ENCODE data around the gene TAAR9.

DNA sequence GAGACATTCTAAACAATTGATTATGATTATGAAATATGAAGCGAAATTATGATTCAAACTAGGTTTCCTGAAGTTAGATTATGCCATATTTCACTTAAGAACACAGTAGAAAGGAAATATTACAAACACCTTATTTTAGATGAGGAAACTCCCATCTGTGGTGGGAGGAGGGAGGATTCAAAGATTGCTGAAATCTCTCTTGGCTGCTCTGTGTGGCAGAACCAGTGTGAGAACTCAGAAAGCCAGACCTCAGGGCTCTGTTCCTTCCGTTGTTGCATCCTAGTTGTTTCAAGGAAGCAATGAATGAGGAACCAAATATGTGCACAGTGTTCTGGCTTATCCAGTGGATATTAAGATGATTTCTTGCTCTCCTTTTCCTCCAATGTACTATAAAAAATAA, 49.3 kb downstream of the TAAR9 start:
- TF ChIP-seq, protein P1, sequence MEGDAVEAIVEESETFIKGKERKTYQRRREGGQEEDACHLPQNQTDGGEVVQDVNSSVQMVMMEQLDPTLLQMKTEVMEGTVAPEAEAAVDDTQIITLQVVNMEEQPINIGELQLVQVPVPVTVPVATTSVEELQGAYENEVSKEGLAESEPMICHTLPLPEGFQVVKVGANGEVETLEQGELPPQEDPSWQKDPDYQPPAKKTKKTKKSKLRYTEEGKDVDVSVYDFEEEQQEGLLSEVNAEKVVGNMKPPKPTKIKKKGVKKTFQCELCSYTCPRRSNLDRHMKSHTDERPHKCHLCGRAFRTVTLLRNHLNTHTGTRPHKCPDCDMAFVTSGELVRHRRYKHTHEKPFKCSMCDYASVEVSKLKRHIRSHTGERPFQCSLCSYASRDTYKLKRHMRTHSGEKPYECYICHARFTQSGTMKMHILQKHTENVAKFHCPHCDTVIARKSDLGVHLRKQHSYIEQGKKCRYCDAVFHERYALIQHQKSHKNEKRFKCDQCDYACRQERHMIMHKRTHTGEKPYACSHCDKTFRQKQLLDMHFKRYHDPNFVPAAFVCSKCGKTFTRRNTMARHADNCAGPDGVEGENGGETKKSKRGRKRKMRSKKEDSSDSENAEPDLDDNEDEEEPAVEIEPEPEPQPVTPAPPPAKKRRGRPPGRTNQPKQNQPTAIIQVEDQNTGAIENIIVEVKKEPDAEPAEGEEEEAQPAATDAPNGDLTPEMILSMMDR (conservative IDR thresholded peaks at IDR 0.05; ENCODE audit: low read depth, low read length): no peak
- TF ChIP-seq EZH2 (IDR thresholded peaks at IDR 0.05; ENCODE audit: low read length, unreplicated experiment) (no peak), EZH2phosphoT487 (IDR thresholded peaks at IDR 0.05; ENCODE audit: borderline replicate concordance, low read length) (no peak)
